ENCODE data around the gene CCN6. TPM values are rescaled to one million over a fixed set of nuclear protein-coding genes. Genes with fewer than 3 reads are reported as not detected.

Gene CCN6
- total RNA-seq, 1 experiment from 2014 or later = not detected

GRCh38 chr6:112087136-112087911, 33.4 kb downstream of the CCN6 start, which contains the start of the genes FAM229B and TUBE1:
Gene FAM229B, plus strand, starts transcription at chr6:112087591. Its CDS starts 11,693 bp downstream, at chr6:112099284.
Gene TUBE1, minus strand, starts transcription at chr6:112087482. Its CDS starts 48 bp downstream, at chr6:112087434.
- H2BK5ac ChIP-seq (ENCODE audit: insufficient read length, low read length) = no peak within 1 kb of the TSS
- no peaks in the 10 kb centered on the region for H3K4me1 ChIP-seq (ENCODE audit: insufficient read depth, low read length)
- H2BK12ac ChIP-seq (ENCODE audit: insufficient read length, low read depth, low read length) = no peak within 1 kb of the TSS
- peak within 1 kb of the TSS; percentile 71 for H3K4me2 ChIP-seq (ENCODE audit: insufficient read depth, insufficient read length, low read length)
- no peaks in the 10 kb centered on the region for H3K79me2 ChIP-seq (ENCODE audit: insufficient read depth, low read length)
- no peak within 1 kb of the TSS for H3K27ac ChIP-seq (ENCODE audit: insufficient read length, low read depth, low read length)
- no peak within 1 kb of the TSS for H4K8ac ChIP-seq (replicated peaks; ENCODE audit: insufficient read length, low read depth, low read length)
- no peaks in the 10 kb centered on the region for H3K23me2 ChIP-seq (ENCODE audit: insufficient read length, low read depth, low read length, poor library complexity, severe bottlenecking)
- peak within 1 kb of the TSS; percentile 59; the same call in 1 of the 2 replicates for H3K14ac ChIP-seq (ENCODE audit: insufficient read depth, low read length)
- H2BK15ac ChIP-seq (ENCODE audit: low read depth, low read length) = no peak within 1 kb of the TSS
- Mint-ChIP-seq H3K4me3 (no peak within 1 kb of the TSS), H3K4me1 (no peaks in the 10 kb centered on the region), H3K9me3 (no peaks in the 10 kb centered on the region), H3K36me3 (ENCODE audit: insufficient read depth in 1 of 3, low read depth in 3 of 3) (no peaks in the 10 kb centered on the region; a peak in 2 of 7 replicates), H3K27ac (no peak within 1 kb of the TSS), H3K27me3 (ENCODE audit: low read depth) (peaks cover 10% of the 10 kb centered on the region)
- no peak within 1 kb of the TSS for H3K56ac ChIP-seq (ENCODE audit: insufficient read length, low read depth, low read length)
- H2BK120ac ChIP-seq (ENCODE audit: low read depth, low read length, poor library complexity, severe bottlenecking) = no peak within 1 kb of the TSS
- DNase-seq = peak; percentile 97
- H4K91ac ChIP-seq (ENCODE audit: insufficient read length, low read depth, low read length) = no peak within 1 kb of the TSS
- no peaks in the 10 kb centered on the region for H4K20me1 ChIP-seq (ENCODE audit: control insufficient read depth, insufficient read depth, insufficient read length)
- H3T11ph ChIP-seq (ENCODE audit: low read length) = no peak within 1 kb of the TSS
- H3K18ac ChIP-seq (ENCODE audit: insufficient read length, low read depth, low read length) = peak within 1 kb of the TSS; percentile 3
- no peaks in the 10 kb centered on the region for H3K27me3 ChIP-seq (ENCODE audit: insufficient read depth, low read length)
- H3K79me1 ChIP-seq (ENCODE audit: insufficient read depth, low read depth, low read length, poor library complexity, severe bottlenecking) = no peaks in the 10 kb centered on the region
- peak within 1 kb of the TSS; percentile 17 for H2AFZ ChIP-seq (ENCODE audit: low read length)
- H2BK20ac ChIP-seq (ENCODE audit: low read depth, low read length, poor library complexity, severe bottlenecking) = no peak within 1 kb of the TSS
- peak within 1 kb of the TSS; percentile 53 for H3K9ac ChIP-seq (ENCODE audit: extremely low read depth, insufficient read length, low read length)
- no peaks in the 10 kb centered on the region for H3K9me3 ChIP-seq (ENCODE audit: control insufficient read depth, low read depth, low read length)
- no peak within 1 kb of the TSS for H2AK5ac ChIP-seq (ENCODE audit: insufficient read length, low read length)
- H3K4ac ChIP-seq (ENCODE audit: low read depth, low read length) = no peak within 1 kb of the TSS
- TF ChIP-seq CTCF (conservative IDR thresholded peaks at IDR 0.05) = no peak
- H4K5ac ChIP-seq (ENCODE audit: insufficient read length, low read depth, low read length) = no peak within 1 kb of the TSS
- H3K23ac ChIP-seq (ENCODE audit: insufficient read length, low read depth, low read length) = no peak within 1 kb of the TSS
- WGBS (ENCODE audit: extremely low coverage, insufficient read length, low lambda C conversion rate) = no CpG with 5 or more reads among the region's 60 CpGs
